Measurements from ENCODE around the gene MAP4K4.

GRCh38 chr2:101887328-101887727 is 189.8 kb downstream of the MAP4K4 start:
- no peak for TF ChIP-seq CTCF (optimal IDR thresholded peaks at IDR 0.05 in 1 of 3, IDR thresholded peaks at IDR 0.05 in 1 of 3, conservative IDR thresholded peaks at IDR 0.05 in 1 of 3; ENCODE audit: extremely low read depth in 1 of 3, insufficient read depth in 2 of 3, low read length in 3 of 3)
- TF ChIP-seq EZH2 (IDR thresholded peaks at IDR 0.05; ENCODE audit: low read length): no peak
